GM19193 (cell line): ENCODE results near the gene DOCK3.

Experiments used
- POLR2A ChIP-seq: IDR thresholded peaks from 4 replicates; pipeline ENCODE4 v1.6.1; 2011; ENCODE audit not compliant: insufficient read depth, insufficient read length; ENCODE audit errors: extremely low read depth

DOCK3 gene

DNA sequence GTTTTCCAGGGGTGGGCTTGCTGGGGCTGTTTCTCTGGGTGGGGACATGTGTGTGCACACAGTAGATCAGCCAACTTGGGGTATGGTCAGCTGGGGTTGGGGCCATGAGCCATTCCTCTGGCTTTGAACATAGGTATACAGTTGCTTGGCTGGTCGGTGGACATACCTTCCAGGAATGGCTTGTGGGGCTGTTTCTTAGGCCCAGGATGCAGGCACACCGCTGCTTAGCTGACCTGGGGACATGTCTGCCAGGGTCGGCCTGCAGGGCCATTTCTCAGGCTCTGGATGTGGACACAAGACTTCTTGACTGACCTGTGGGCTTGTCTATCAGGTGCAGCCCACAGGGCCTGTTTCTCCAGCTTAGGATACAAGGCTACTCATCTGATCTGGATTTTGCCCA is 130.6 kb downstream of the DOCK3 start:
- TF ChIP-seq POLR2A, result no peak

DNA sequence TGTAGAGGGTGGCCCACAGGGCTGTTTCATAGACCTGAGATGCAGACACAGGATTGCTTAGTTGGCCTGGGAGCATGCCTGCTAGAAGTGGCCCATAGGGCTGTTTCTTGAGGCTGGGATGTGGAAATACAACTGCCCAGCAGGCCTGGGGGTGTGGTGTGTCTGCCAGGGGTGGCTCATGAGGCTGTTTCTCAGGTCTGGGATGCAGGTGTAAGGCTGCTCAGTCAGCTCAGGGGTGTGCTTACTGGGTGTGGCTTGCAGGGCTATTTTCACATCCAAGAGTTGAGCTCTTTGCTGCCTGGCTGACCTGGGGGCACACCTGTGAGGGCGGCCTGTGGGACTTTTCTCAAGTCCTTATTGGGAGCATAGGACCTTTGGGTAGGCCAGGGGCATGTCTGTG is 131.3 kb downstream of the DOCK3 start:
- no peak for TF ChIP-seq POLR2A

DNA sequence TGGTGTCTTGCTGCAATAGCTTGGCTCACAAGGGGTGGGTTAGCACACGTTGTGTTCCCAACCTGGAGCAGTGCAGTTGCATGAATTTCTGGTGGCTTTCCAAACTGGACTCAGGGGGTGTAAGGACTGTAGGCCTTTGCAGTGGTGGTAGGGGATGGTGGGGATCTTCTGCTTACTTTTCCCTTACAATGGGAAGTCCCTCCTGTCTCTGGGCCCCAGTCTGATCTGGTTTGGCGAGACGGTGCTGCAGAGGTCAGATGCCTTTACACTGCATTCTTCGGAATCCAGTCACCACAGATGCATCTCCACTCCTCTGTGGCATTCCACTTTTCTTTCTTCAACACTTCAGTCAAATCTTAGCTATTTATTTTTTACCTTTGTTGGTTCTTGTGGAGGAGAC is 132.1 kb downstream of the DOCK3 start:
- TF ChIP-seq POLR2A, result no peak

DNA sequence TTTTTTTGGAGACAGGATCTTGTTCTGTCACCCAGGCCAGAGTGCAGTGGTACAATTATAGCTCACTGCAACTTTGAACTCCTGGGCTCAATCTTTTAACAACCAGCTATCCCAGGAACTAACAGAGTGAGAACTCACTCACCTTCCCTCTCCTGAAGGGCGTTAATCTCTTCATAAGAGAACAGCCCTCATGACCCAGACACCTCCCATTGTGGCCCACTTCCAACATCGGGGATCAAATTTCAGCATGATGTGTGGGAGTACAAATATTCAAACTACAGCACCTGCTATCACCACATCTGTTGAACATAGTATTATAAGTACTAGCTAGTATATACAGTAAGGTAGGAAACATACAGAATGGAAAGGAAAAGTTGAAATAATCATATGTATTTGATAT is 132.5 kb downstream of the DOCK3 start:
- TF ChIP-seq POLR2A, result no peak

DNA sequence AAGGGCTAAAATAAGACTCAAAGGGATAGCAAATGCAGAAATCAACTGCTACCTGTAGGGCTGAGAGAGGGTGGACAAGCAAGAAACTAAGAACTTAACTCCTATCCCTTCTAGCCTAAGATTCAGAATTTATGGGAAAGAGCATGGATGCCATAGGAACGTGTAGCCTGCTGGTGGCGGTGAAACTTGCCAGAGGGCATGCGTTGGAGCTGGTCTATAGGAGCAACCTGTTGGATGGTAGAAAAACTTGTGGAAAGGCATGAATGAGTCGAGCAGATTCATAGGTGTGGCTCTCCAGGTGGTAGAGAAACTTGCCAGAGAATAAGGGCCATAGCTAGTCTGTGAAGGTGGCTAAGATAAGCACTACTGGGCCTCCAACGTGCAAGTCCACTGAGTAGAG is 137.2 kb downstream of the DOCK3 start:
- no peak for TF ChIP-seq POLR2A

DNA sequence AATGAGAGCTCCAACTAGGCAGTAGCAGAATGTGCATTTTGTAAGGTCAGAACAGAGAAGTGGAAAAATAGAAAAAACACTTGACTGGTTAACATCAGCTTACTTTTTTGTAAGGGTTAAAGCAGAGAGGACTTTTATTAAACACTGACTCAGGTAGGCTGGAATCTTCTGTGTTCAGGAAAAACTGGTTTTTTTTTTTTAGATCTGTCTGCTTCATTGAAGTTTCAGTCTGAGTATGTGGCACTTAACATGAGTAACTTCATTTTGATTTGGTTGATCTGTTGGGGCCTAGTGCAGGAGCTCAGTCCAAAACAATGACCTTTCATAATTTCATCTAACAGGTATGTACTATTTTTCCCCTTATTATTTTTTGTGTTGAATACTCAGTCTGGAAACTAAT is 141.1 kb downstream of the DOCK3 start:
- no peak for TF ChIP-seq POLR2A

DNA sequence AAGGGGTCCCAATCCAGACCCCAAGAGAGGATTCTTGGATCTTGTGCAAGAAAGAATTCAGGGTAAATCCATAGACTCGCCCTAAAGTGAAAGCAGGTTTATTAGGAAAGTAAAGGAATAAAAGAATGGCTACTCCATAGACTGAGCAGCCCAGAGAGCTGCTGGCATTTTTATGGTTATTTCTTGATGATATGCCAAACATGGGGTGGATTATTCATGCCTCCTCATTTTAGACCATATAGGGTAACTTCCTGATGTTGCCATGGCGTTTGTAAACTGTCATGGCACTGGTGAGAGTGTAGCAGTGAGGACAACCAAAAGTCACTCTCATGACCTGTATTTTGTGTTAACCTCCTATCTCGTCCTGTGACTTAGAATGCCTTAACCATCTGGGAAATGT is 142.2 kb downstream of the DOCK3 start:
- no peak for TF ChIP-seq POLR2A

DNA sequence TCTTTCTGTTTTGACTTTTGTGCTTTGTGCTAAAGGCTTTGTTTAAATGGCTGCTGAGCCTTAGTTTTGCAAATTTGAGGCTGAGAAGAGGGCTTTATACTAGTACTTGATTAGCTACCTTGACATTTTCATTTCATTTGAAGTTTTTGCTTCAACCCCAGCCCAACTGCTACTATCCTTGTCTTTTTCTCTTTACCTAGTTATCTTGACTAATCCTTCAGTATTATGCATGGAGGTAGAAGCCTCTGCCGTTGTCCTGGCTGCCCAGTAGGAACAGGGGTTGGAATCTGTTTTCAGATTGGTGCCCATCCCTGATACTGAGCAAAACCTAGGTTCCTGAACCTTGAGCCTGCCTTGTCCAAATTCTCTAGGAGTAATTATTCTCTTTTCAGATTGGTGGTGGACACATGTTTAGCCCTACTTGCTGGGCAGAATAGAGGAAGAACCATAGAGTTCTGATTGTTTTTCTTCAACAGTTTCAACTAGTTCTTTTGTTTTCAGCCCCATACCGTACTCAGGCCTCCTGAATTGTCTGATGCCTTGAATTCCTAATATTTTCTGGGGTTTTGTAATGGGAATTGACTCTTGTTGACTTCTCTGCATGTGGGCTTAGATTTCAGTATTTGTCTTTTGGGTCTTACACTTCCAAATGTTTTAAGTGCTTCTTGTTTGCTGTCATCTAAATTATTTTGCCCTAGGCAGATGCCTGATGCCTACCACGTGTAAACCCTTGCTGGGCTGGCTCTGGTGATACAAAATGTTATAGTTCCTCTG is 143.2 kb downstream of the DOCK3 start:
- no peak for TF ChIP-seq POLR2A

DNA sequence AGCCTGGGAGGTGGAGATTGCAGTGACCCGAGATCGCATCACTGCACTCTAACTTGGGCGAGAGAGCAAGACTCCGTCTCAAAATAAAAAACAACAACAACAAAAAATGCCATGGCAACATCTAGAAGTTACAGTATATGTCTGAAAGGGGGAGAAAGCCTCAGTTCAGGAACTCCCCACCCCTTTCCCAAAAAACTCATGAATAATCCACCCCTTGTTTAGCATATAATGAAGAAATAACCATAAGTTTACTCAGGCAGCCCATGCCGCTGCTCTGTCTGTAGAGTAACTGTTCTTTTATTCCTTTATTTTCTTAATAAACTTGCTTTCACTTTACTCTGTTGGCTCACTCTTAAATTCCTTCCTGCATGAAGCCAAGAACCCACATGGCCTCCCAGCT is 145.2 kb downstream of the DOCK3 start:
- no peak for TF ChIP-seq POLR2A

DNA sequence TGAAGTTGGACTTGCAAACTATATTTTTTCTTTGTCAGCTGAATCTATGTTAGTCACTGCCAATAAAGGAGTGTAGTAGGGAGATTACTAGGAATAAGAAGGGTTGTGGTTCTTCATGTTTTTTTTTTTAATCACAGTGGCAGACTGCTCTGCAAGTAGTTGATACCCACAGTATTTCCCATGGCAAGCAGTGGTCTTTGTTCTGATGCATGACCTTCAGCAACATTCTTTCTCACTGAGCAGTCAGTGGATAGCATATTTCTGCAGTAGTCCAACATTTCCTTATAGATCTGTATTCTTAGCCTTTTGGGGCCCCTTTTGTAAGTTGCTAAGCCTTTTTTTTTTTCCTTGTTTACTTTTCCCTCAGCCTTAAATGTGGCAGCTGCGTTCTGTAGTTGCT is 151.1 kb downstream of the DOCK3 start:
- no peak for TF ChIP-seq POLR2A

DNA sequence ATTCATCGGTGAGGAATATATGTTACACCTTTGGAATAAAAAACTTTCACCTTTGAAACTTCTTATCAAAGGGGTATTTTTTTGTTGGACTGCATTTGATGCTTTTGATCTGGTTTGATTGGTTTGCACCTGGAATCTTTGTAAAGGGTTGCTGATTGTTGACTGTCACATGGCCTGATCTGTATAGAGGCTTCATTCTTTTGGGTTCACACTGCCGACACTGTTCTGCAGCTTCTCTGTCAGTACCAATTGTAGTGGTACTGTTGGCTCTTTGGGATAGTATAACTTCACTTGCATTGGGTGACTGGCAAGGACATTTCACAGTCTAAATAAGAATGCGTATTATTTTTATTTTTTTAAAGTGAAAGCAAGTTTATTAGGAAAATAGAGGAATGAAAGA is 155.7 kb downstream of the DOCK3 start:
- no peak for TF ChIP-seq POLR2A

DNA sequence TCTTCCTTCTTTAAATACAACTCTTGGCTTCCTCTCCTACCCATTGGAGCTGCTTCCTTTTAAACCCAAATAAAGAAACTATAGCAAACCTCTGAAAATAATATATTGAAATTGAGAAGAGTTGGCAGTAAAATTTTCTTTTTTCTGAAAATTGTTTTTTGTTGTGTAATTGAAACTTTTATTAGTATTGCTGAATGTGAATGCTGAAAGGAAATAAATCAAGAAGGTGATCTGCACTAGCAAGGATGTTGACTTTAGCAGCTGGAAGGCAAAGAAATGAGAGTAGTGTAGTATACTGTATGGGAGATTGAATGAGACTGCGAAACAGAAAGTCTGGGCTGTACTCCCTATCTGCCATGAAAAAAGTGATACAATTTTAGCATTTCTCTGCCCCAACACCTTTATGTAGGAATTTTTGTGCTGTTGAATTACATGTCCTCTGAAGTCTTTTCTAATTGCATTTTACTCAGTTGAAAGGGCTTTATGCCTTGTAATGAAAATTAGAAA is 166.3 kb downstream of the DOCK3 start:
- no peak for TF ChIP-seq POLR2A

DNA sequence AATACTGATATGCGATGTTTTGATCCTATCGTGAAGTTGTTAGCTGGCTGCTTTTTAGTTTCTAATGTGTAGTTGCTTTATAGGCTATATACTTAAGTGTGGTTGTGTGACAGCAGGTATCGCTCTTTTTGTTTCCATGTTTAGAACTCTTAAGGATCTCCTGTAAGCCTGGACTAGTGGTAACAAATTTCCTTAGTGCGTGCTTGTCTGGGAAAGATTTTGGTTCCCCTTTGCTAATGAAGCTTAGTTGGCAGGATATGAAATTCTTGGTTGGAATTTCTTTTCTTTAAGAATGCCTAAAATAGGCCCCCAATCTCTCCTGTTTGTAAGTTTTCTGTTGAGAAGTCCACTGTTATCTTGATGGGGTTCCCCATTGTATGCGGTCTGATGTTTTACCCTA is 173.6 kb downstream of the DOCK3 start:
- no peak for TF ChIP-seq POLR2A

DNA sequence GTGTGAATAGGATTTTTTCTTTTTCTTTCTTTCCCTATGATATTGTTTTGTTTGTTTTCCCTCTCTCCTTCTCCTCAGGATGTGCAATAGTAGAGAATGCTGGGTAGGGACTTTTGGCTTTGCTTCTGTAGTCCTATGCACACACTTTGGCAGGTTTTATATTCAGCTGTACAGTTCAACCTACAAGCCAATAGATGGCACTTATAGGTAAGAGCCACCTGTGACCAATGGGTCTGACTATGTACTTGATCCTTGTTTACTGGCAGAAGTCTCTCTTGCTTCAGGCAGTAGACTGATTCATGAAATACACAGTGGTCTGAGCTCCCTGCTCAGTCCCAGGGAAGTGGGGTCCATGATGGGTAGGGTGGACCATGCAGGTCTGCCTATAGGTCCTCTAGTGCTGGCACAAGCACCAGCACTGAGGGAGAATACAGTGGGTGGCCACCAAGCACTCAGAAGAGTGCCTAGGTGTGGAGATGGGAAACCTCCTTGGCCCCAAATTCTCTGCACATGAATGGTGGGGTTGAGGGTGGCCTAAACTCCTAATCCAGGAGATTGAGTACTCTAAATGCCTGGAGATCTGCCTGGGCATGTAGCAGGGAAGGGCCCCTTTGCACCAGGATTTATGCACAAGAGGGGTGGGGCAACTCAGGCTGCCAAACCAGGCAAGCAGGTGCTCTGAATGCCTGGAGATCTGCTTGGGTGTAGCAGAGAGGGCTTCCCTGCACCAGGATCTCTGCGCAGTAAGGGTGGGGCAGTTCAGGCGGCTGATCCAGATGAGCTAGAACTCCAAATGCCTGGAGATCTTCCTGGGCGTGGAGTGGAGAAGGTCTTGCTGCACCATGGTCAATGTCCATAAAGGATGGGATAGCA is 176.1 kb downstream of the DOCK3 start:
- TF ChIP-seq POLR2A, result no peak

DNA sequence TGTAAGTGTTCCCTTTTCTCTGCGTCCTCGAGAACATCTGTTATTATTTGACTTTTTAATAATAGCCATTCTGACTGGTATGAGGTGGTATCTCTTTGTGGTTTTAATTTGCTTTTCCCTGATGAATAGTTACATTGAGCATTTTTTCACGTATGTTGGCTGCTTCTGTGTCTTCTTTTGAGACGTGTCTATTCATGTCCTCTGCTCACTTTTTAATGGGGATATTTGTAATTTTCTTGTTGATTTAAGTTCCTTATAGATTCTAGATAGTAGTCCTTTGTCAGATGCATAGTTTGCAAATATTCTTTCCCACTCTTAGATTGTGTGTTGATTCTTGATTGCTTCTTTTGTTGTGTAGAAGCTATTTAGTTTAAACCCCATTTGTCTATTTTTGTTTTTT is 179.2 kb downstream of the DOCK3 start:
- no peak for TF ChIP-seq POLR2A

DNA sequence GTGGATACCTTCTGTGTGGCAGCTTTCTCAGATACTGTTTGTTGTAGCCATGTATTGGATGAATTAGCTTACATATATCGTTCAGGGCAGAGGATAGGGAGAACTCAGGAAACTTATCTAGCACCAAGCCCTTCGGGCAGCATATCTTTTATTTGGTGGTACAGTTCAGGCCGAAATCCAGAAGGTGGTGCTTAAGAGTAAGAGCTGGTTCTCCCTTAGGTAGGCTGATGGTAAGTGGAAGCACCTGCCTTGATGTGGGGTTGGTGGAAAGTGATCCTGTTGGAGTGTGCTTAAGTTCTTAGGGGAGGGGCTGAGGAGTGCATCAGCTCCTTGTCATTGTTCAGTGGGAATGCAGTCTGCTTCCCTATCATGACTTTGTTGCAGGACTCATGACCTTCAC is 187.5 kb downstream of the DOCK3 start:
- TF ChIP-seq POLR2A, result no peak
